GM19023 (cell line): Measurements from ENCODE around the gene S100A11.
A peak's percentile ranks its signal among the peaks of the same experiment; 100 is the strongest.
"Not testable (repeated sequence)": the region's sequence is repeated elsewhere in the genome, so short reads cannot be mapped to it uniquely, and the experiment has no call there.

Experiments
- ATAC-seq: cut with Tn5 transposase; IDR thresholded peaks from one replicate; pipeline ENCODE4 v1.9.1; 2021; ENCODE audit warnings: mild to moderate bottlenecking, moderate library complexity; ENCODE audit not compliant: unreplicated experiment

The S100A11 gene

GRCh38 chr1:152036267-152037216 lies at the start of gene S100A11:
TSS of gene S100A11 (minus strand) at chr1:152037004. CDS start at chr1:152036915, 89 bp downstream.
- peak; percentile 63 for ATAC-seq

GRCh38 chr1:152084853-152085252 lies 48.0 kb upstream of the S100A11 start:
- no peak for ATAC-seq

GRCh38 chr1:152081026-152081425 lies 44.2 kb upstream of the S100A11 start:
- ATAC-seq: not testable (repeated sequence)

GRCh38 chr1:152080494-152080893 lies 43.7 kb upstream of the S100A11 start:
- ATAC-seq: not testable (repeated sequence)

- ATAC-seq: no peak
Measured at GRCh38 chr1:152078831-152079441, 42.1 kb upstream of the S100A11 start.

GRCh38 chr1:152072311-152072710 lies 35.5 kb upstream of the S100A11 start:
- ATAC-seq: no peak

GRCh38 chr1:152071123-152071522 lies 34.3 kb upstream of the S100A11 start:
- ATAC-seq: no peak

- no peak for ATAC-seq
Measured at GRCh38 chr1:152067929-152068328, 31.1 kb upstream of the S100A11 start.

- no peak for ATAC-seq
Measured at GRCh38 chr1:152067150-152067549, 30.3 kb upstream of the S100A11 start.

GRCh38 chr1:152061952-152062351 lies 25.1 kb upstream of the S100A11 start:
- no peak for ATAC-seq

GRCh38 chr1:152053375-152053774 lies 16.6 kb upstream of the S100A11 start:
- ATAC-seq: no peak

GRCh38 chr1:152052606-152053005 lies 15.8 kb upstream of the S100A11 start:
- no peak for ATAC-seq

GRCh38 chr1:152050886-152051675 lies 14.3 kb upstream of the S100A11 start:
- ATAC-seq: no peak

- no peak for ATAC-seq
Measured at GRCh38 chr1:152049291-152050083, 12.7 kb upstream of the S100A11 start.

- ATAC-seq: peak; percentile 9
Measured at GRCh38 chr1:152048416-152049009, 11.7 kb upstream of the S100A11 start.

GRCh38 chr1:152047730-152048415 lies 11.1 kb upstream of the S100A11 start:
- ATAC-seq: peak; percentile 91

GRCh38 chr1:152047413-152047729 lies 10.6 kb upstream of the S100A11 start:
- ATAC-seq: no peak

- no peak for ATAC-seq
Measured at GRCh38 chr1:152044386-152044785, 7.6 kb upstream of the S100A11 start.

GRCh38 chr1:152043870-152044269 lies 7.1 kb upstream of the S100A11 start:
- ATAC-seq: no peak

- ATAC-seq: no peak
Measured at GRCh38 chr1:152042030-152042429, 5.2 kb upstream of the S100A11 start.
